GM18498 (cell line): ENCODE results near the gene STIP1.
"Not testable (repeated sequence)": the region's sequence is repeated elsewhere in the genome, so short reads cannot be mapped to it uniquely, and the experiment has no call there.

Experiments used
- ATAC-seq: cut with Tn5 transposase; IDR thresholded peaks from one replicate; pipeline ENCODE4 v1.9.1; 2021; ENCODE audit warnings: mild to moderate bottlenecking, moderate library complexity; ENCODE audit not compliant: unreplicated experiment

The STIP1 gene

GRCh38 chr11:64157631-64158394 lies 28.2 kb upstream of the STIP1 start:
- no peak for ATAC-seq

GRCh38 chr11:64161037-64161436 lies 24.9 kb upstream of the STIP1 start:
- ATAC-seq: no peak

GRCh38 chr11:64162769-64163168 lies 23.2 kb upstream of the STIP1 start:
- ATAC-seq: not testable (repeated sequence)

GRCh38 chr11:64163951-64164350 lies 22.0 kb upstream of the STIP1 start:
- ATAC-seq: no peak

- ATAC-seq: no peak
These were observed 21.3 kb upstream of the STIP1 start for GRCh38 chr11:64164392-64165312.

GRCh38 chr11:64165481-64165841 lies 20.5 kb upstream of the STIP1 start:
- no peak for ATAC-seq

- peak; percentile 89 for ATAC-seq
These were observed 19.9 kb upstream of the STIP1 start, which contains the start of gene MACROD1 for GRCh38 chr11:64165842-64166635. Gene MACROD1, minus strand, starts transcription at chr11:64166113. Its CDS starts 119 bp downstream, at chr11:64165994.

GRCh38 chr11:64170419-64170818 lies 15.6 kb upstream of the STIP1 start:
- ATAC-seq: no peak

- ATAC-seq: no peak
These were observed 12.2 kb upstream of the STIP1 start for GRCh38 chr11:64173616-64174355.

- ATAC-seq: no peak
These were observed 9.2 kb upstream of the STIP1 start for GRCh38 chr11:64176751-64177150.

- ATAC-seq: no peak
These were observed 7.8 kb upstream of the STIP1 start for GRCh38 chr11:64178203-64178602.

- ATAC-seq: no peak
These were observed 6.9 kb upstream of the STIP1 start for GRCh38 chr11:64178951-64179639.

GRCh38 chr11:64180891-64181290 lies 5.1 kb upstream of the STIP1 start:
- ATAC-seq: no peak

GRCh38 chr11:64181506-64182411 lies 4.2 kb upstream of the STIP1 start:
- ATAC-seq: no peak

- ATAC-seq: no peak
These were observed 2.1 kb upstream of the STIP1 start for GRCh38 chr11:64183890-64184289.

- peak; percentile 20 for ATAC-seq
These were observed 737 bp upstream of the STIP1 start for GRCh38 chr11:64185175-64185692.

GRCh38 chr11:64186492-64187165 lies 658 bp downstream of the STIP1 start:
- no peak for ATAC-seq

GRCh38 chr11:64192434-64192833 lies 6.5 kb downstream of the STIP1 start:
- no peak for ATAC-seq
